Measurements from ENCODE around the gene CDC42EP5.

CDC42EP5 gene

DNA sequence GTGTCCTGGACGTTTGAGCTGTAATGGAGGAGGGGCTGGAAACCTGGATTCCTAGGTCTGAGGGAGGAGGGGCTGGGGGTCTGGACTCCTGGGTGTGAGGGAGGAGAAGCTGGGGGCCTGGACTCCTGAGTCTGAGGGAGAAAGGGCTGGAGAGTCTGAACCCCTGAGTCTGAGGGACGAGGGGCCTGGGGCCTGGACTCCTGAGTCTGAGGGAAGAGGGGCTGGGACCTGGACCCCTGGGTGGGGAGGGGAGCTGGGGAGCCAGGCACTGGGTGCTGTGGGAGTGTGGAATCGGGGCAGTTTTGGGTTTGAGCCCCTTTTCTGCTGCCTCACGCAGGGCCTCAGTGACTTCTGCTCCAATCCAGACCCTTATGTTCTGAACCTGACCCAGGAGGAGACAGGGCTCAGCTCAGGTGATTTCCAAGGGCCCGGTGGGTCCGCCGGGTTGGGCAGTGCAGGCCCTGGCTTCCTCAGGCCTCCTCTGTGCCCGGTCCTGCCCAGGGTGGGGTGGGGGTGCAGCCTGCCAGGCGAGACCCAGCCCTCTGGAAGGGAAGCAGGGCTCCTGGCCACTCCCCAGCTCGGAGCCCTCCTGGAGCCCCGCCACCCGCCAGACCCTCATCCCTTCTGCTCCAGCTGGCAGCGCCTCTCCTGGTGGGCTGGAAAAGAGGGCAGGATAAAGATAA is 43.4 kb downstream of the CDC42EP5 start:
- DNase-seq (ENCODE audit: extremely low spot score): no peak
- TF ChIP-seq FOXM1 (IDR thresholded peaks at IDR 0.05; ENCODE audit: borderline replicate concordance) (no peak), LEF1 (IDR thresholded peaks at IDR 0.05; ENCODE audit: borderline replicate concordance) (no peak), NFRKB (IDR thresholded peaks at IDR 0.05) (no peak), FOXA1 (IDR thresholded peaks at IDR 0.05) (no peak), ARNT (IDR thresholded peaks at IDR 0.05) (no peak), ELF4 (IDR thresholded peaks at IDR 0.05) (no peak), ZNF384 (IDR thresholded peaks at IDR 0.05) (no peak), HDGF (IDR thresholded peaks at IDR 0.05; ENCODE audit: borderline replicate concordance) (no peak), SUZ12 (IDR thresholded peaks at IDR 0.05) (no peak)
- TF ChIP-seq, protein P1, sequence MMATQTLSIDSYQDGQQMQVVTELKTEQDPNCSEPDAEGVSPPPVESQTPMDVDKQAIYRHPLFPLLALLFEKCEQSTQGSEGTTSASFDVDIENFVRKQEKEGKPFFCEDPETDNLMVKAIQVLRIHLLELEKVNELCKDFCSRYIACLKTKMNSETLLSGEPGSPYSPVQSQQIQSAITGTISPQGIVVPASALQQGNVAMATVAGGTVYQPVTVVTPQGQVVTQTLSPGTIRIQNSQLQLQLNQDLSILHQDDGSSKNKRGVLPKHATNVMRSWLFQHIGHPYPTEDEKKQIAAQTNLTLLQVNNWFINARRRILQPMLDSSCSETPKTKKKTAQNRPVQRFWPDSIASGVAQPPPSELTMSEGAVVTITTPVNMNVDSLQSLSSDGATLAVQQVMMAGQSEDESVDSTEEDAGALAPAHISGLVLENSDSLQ (IDR thresholded peaks at IDR 0.05): no peak
- ChIA-PET CTCF (interaction anchor here (0.6 kb wide), 1 partner anchor 1871 kb away, joined by 4 read pairs; no protein-coding TSS in a partner anchor), POLR2A (interaction anchor here (1.0 to 3.0 kb wide), 5 partner anchors 10 to 34 kb away, joined by 3 to 23 read pairs (median 4); partner anchors contain the start of genes LENG8, LENG9 and TTYH1)

DNA sequence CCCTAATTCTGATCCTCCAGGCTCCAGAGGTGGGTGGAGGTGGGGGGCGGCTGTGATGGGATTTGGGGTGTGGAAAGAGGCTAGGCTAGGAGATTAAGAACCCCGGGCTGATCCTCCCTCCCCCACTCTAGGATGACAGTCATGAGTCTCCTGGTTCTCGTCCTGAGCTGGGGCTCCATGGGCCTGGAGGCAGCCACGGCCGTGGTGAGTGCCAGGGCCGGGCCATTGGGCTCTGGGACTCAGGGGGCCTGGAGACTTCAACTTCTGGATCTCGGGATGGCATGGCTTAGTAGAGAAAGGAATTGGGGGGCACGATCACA is 44.0 kb downstream of the CDC42EP5 start:
- TF ChIP-seq CTBP1 (IDR thresholded peaks at IDR 0.05; ENCODE audit: borderline replicate concordance) (no peak), FOXM1 (IDR thresholded peaks at IDR 0.05; ENCODE audit: borderline replicate concordance) (no peak), BHLHE40 (IDR thresholded peaks at IDR 0.05; ENCODE audit: borderline replicate concordance) (no peak), ZNF384 (IDR thresholded peaks at IDR 0.05) (no peak), ARNT (IDR thresholded peaks at IDR 0.05) (no peak), ELF4 (IDR thresholded peaks at IDR 0.05) (no peak), TARDBP (IDR thresholded peaks at IDR 0.05) (no peak), FOXA1 (IDR thresholded peaks at IDR 0.05) (no peak)
- ChIA-PET CTCF (no interaction called here), POLR2A (interaction anchor here (1.1 to 3.0 kb wide), 3 partner anchors 9 to 34 kb away, joined by 3 to 23 read pairs (median 10); partner anchors contain the start of genes LENG8 and LENG9)
- DNase-seq (ENCODE audit: extremely low spot score): no peak

DNA sequence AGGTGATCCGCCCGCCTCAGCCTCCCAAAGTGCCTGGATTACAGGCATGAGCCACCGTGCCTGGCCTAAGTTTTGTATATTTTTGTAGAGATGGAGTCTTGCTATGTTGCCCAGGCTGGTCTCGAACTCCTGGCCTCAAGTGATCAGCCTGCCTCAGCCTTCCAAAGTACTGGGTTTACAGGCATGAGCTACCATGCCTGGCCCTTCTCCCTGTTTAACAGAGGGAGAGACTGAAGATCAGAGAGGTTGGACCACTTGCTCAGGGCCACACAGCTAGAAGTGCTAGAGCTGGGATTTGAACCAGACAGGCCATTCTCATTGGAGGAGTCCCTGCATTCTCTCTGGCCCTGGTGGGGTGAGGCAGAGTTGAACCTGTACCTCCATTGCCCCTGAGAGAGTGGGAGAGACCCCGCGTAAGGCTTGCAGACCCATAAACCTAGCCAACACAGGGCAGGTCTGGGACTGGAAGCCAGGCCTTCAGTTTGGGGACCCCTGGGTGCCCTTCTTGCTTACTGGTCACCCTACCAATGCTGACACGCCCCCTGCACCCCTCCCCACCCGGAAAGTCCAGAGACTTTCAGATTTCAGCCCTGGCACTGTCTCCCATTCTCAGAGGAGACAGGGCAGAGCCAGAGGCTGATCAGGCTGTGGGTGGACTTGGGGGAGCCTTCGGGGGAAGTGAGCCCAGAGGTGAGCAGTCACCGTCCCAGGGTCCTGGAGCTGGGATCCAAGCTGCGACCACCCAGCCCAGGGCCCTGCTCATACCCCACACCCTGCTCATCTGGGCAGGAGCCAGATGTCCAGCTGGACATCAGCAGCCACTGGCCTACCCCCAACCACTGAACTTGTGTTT is 44.5 kb downstream of the CDC42EP5 start:
- ChIA-PET CTCF (no interaction called here), POLR2A (interaction anchor here (0.7 to 3.0 kb wide), 4 partner anchors 9 to 35 kb away, joined by 3 to 23 read pairs (median 6); partner anchors contain the start of genes LENG8 and LENG9)
- TF ChIP-seq CTBP1 (IDR thresholded peaks at IDR 0.05; ENCODE audit: borderline replicate concordance): no peak
- no peak for TF ChIP-seq SUZ12 (IDR thresholded peaks at IDR 0.05)
- TF ChIP-seq FOXK2 (IDR thresholded peaks at IDR 0.05): no peak
- no peak for TF ChIP-seq ARNT (IDR thresholded peaks at IDR 0.05)
- TF ChIP-seq FOXA1 (IDR thresholded peaks at IDR 0.05): no peak
- TF ChIP-seq NFRKB (IDR thresholded peaks at IDR 0.05): no peak
- no peak for TF ChIP-seq HDGF (IDR thresholded peaks at IDR 0.05; ENCODE audit: borderline replicate concordance)
- TF ChIP-seq FOXM1 (IDR thresholded peaks at IDR 0.05; ENCODE audit: borderline replicate concordance): no peak
- no peak for TF ChIP-seq L3MBTL2 (conservative IDR thresholded peaks at IDR 0.05)
- TF ChIP-seq, protein P1 (IDR thresholded peaks at IDR 0.05): no peak
- TF ChIP-seq ZNF384 (IDR thresholded peaks at IDR 0.05): no peak
- no peak for TF ChIP-seq ELF4 (IDR thresholded peaks at IDR 0.05)
- no peak for TF ChIP-seq BHLHE40 (IDR thresholded peaks at IDR 0.05; ENCODE audit: borderline replicate concordance)
- no peak for TF ChIP-seq LEF1 (IDR thresholded peaks at IDR 0.05; ENCODE audit: borderline replicate concordance)
- DNase-seq (ENCODE audit: extremely low spot score): no peak

DNA sequence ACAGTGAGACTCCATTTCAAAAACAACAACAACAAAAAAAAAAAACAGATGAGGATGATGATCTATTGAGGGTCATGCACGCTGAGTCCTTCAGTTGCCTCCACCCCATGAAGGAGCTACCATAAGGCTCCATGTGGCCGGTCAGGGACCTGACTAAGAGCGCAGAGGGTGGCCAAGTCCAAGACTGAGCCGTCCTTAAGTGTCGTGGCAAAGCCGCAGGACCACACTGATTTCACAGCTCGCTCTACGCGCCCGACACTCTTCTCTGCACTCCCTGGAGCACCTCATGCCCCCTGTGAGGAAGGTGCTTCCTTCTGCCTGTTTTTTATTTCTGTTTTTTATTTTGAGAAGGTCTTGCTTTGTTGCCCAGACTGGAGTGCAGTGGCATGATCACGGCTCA is 45.5 kb downstream of the CDC42EP5 start:
- ChIA-PET CTCF (no interaction called here), POLR2A (interaction anchor here (0.7 kb wide), 1 partner anchor 35 kb away, joined by 3 read pairs; no protein-coding TSS in a partner anchor)
- no peak for TF ChIP-seq FOXM1 (IDR thresholded peaks at IDR 0.05; ENCODE audit: borderline replicate concordance)
- TF ChIP-seq TARDBP (IDR thresholded peaks at IDR 0.05): no peak
- TF ChIP-seq ZNF384 (IDR thresholded peaks at IDR 0.05): no peak
- no peak for TF ChIP-seq LEF1 (IDR thresholded peaks at IDR 0.05; ENCODE audit: borderline replicate concordance)
- DNase-seq (ENCODE audit: extremely low spot score): no peak

DNA sequence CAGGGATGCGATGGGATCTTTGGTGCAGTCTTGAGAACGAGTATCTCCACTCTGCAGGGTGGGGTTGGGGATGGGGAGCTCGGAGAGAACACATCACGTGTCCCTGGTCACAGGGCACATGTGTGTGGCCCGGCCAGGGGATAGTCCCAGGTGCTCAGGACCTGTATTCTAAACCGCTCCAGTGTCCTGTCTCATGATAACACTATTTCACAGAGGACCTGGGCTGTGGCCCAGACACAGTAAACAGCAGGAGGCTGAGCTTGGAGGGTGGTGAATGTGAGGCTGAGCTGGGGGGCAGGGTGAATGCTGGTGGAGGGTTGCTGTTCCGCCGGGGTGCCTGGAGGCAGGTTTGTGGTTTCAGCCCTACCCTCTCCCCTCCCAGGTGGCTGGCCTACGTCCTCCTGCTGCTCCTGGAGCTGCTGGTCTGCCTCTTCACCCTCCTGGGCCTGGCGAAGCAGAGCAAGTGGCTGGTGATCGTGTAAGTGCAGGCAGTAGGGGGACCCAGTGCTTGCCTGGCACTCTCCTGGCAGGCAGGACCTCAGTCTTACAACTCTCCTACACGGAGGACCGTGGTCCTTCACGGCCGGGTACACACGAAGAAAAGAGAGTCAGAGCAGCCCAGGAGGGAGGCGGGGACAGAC is 46.7 kb downstream of the CDC42EP5 start:
- CTCF ChIA-PET: no interaction called here
- POLR2A ChIA-PET: no interaction called here
- no peak for DNase-seq (ENCODE audit: extremely low spot score)
- TF ChIP-seq SP1 (IDR thresholded peaks at IDR 0.05): no peak
- no peak for TF ChIP-seq NFRKB (IDR thresholded peaks at IDR 0.05)
- no peak for TF ChIP-seq FOXA1 (IDR thresholded peaks at IDR 0.05)
- no peak for TF ChIP-seq ARNT (IDR thresholded peaks at IDR 0.05)
- TF ChIP-seq ELF4 (IDR thresholded peaks at IDR 0.05): no peak
- TF ChIP-seq L3MBTL2 (conservative IDR thresholded peaks at IDR 0.05): no peak

DNA sequence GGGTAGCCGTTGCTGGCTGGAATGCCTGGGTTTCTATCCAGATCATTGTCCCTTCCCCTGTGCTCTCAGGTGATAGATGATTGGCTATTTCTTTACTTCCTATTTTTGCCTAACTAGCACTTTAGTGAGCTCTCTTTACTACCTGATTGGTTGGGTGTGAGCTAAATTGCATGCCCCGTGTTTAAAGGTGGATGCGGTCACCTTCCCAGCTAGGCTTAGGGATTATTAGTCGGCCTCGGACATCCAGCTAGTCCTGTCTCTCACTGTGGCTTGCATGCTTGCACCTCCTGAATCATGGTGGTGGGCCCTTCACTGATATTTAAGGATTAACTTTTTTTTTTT is 47.7 kb downstream of the CDC42EP5 start:
- ChIA-PET CTCF (interaction anchor here (0.6 kb wide), 1 partner anchor 142 kb away, joined by 3 read pairs; no protein-coding TSS in a partner anchor), POLR2A (interaction anchor here (1.6 kb wide), 1 partner anchor 23 kb away, joined by 6 read pairs; the partner anchor contains the start of gene LENG8)
- DNase-seq (ENCODE audit: extremely low spot score): no peak
- no peak for TF ChIP-seq BHLHE40 (IDR thresholded peaks at IDR 0.05; ENCODE audit: borderline replicate concordance)

Measured in HEK293T (cell line).